ENCODE measurements around the gene PSMA4.

GRCh38 chr15:78564743-78565096 lies 24.5 kb downstream of the PSMA4 start:
- TF ChIP-seq POLR2A (IDR thresholded peaks at IDR 0.05; ENCODE audit: control extremely low read depth in 1 of 2, low read depth in 2 of 2, low read length in 2 of 2) (no peak), CTCF (IDR thresholded peaks at IDR 0.05; ENCODE audit: control extremely low read depth in 1 of 3, insufficient read depth in 1 of 3, low read depth in 1 of 3, low read length in 3 of 3) (no peak), POLR2AphosphoS5 (IDR thresholded peaks at IDR 0.05; ENCODE audit: low read depth, low read length) (no peak), CEBPB (IDR thresholded peaks at IDR 0.05; ENCODE audit: low read depth, low read length) (no peak), NRF1 (IDR thresholded peaks at IDR 0.05; ENCODE audit: low read depth, low read length) (no peak), TBP (IDR thresholded peaks at IDR 0.05; ENCODE audit: low read depth, low read length) (no peak), TAF1 (IDR thresholded peaks at IDR 0.05; ENCODE audit: low read depth, low read length) (no peak)

All from H1 (cell line).